ENCODE data around the gene PRM1.

PRM1 gene

GRCh38 chr16:11241480-11242204, 39.5 kb downstream of the PRM1 start:
- H3K4me3 ChIP-seq (ENCODE audit: low read length), result no peak overlapping the region
- DNase-seq (ENCODE audit: low read depth), result no peak
- TF ChIP-seq, protein P1, sequence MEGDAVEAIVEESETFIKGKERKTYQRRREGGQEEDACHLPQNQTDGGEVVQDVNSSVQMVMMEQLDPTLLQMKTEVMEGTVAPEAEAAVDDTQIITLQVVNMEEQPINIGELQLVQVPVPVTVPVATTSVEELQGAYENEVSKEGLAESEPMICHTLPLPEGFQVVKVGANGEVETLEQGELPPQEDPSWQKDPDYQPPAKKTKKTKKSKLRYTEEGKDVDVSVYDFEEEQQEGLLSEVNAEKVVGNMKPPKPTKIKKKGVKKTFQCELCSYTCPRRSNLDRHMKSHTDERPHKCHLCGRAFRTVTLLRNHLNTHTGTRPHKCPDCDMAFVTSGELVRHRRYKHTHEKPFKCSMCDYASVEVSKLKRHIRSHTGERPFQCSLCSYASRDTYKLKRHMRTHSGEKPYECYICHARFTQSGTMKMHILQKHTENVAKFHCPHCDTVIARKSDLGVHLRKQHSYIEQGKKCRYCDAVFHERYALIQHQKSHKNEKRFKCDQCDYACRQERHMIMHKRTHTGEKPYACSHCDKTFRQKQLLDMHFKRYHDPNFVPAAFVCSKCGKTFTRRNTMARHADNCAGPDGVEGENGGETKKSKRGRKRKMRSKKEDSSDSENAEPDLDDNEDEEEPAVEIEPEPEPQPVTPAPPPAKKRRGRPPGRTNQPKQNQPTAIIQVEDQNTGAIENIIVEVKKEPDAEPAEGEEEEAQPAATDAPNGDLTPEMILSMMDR (conservative IDR thresholded peaks at IDR 0.05; ENCODE audit: low read length), result no peak

DNA sequence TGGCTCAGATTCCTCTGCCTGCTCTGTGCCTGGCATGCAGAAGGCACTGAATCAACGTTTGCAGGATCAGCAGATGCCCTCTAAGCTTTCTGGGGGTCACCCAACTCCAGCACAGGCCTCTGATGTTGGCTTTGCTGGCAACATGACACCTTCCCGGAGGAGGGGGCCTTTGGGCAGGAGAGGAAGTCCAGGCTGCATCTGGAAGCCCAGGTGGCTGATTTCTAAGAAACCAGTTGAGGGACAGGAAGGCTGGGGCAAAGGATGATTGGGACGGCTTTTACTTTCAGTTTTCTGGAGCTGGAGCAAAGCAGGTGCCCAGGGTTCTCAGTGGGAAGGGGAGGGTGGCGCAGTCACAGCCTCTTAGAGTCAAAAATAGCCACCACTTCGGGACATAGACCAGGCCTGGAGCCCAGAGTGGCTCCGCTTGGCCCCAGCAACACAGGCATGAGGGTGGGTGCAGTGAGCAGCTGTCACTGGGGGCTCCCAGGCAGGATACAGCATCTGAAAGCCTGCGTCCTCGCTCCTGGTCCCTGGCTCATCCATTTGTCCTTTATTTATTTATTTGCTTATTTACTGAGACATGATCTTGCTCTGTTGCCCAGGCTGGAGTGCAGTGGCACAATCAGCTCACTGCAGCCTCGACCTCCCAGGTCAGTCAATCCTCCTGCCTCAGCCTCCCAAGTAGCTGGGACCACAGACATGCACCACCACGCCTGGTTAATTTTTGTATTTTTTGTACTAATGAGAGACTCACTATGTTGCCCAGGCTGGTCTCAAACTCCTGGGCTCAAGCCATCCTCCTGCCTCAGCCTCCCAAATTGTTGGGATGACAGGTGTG, 40.3 kb downstream of the PRM1 start:
- TF ChIP-seq, protein P1 (conservative IDR thresholded peaks at IDR 0.05; ENCODE audit: low read length), result no peak
- H3K4me3 ChIP-seq (ENCODE audit: low read length), result no peak overlapping the region
- DNase-seq (ENCODE audit: low read depth), result no peak

- no peak for DNase-seq (ENCODE audit: low read depth)
- H3K4me3 ChIP-seq (ENCODE audit: low read length), result no peak overlapping the region
- TF ChIP-seq, protein P1 (conservative IDR thresholded peaks at IDR 0.05; ENCODE audit: low read length), result no peak
These were observed 41.2 kb downstream of the PRM1 start for GRCh38 chr16:11239644-11240632.

DNA sequence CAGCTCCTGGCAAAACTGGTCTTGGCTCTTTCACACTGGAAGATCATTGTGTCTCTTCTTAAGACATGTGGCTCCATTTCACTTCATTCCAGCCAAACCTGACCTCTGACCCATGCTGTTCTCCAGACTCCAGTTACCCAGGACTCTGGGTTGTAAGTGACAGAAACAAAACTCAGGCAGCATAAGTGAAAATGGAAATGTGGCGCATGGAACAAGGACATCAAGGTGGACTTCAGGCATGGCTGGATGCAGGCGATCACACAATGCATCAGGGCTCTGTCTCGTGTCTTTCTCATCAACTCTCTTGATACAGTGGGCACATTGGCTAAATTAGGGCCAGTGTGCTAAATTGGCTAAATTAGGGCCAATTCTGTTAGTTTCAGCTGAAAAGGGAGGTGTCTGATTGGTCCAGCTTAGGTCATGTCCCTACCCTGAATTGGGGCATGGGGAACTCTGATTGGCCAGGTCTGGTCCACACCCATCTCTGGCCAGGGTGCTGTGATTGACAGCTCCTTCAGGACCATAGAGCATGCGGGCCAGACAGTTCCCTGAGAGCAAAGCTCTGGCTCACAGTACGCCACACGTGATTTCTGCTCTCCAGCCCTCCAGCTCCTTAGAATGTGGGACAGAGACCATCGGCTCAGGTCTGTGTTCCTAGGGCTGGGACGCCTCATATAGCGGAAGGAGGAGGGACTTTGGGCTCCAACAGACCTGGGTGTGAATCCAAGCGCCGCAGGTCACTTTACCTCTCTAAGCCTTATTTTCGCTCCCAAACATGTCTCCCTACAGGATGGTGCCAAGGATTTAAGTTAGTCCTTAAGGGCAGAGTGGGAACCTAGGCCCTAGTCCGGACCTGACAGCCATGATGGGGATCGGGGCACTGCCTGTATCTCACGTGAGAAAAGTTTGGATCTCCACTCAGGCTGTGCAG, 42.6 kb downstream of the PRM1 start:
- no peak for DNase-seq (ENCODE audit: low read depth)
- TF ChIP-seq, protein P1 (conservative IDR thresholded peaks at IDR 0.05; ENCODE audit: low read length), result no peak
- no peak overlapping the region for H3K4me3 ChIP-seq (ENCODE audit: low read length)

GRCh38 chr16:11236461-11237254, 44.5 kb downstream of the PRM1 start:
- TF ChIP-seq, protein P1 (conservative IDR thresholded peaks at IDR 0.05; ENCODE audit: low read length), result no peak
- no peak for DNase-seq (ENCODE audit: low read depth)
- H3K4me3 ChIP-seq (ENCODE audit: low read length), result no peak overlapping the region
